GM12864 (cell line): Measurements from ENCODE around the gene MPL.

Experiments
- DNase-seq: peaks from one replicate; pipeline ENCODE4 v3.0.0-alpha.2; 2011; ENCODE audit warnings: low read depth
- H3K4me3 ChIP-seq: 2 replicates; pipeline ENCODE4 v1.5.1; 2011; ENCODE audit warnings: mild to moderate bottlenecking, low read depth, low read length, control low read depth
- CTCF ChIP-seq: IDR thresholded peaks from 2 replicates; pipeline ENCODE4 v1.5.1; 2011; ENCODE audit warnings: low read depth, mild to moderate bottlenecking, moderate library complexity, low read length, control low read depth, inconsistent platforms; ENCODE audit errors: missing control alignments

Gene MPL

GRCh38 chr1:43312212-43312623 lies 25.4 kb upstream of the MPL start:
- H3K4me3 ChIP-seq: no peak overlapping the region
- TF ChIP-seq CTCF: no peak
- no peak for DNase-seq

GRCh38 chr1:43312663-43313515 lies 24.7 kb upstream of the MPL start:
- H3K4me3 ChIP-seq: no peak overlapping the region
- TF ChIP-seq CTCF: no peak
- no peak for DNase-seq

GRCh38 chr1:43313771-43314170 lies 23.8 kb upstream of the MPL start:
- DNase-seq: no peak
- no peak for TF ChIP-seq CTCF
- no peak overlapping the region for H3K4me3 ChIP-seq

GRCh38 chr1:43314233-43314632 lies 23.4 kb upstream of the MPL start:
- no peak overlapping the region for H3K4me3 ChIP-seq
- no peak for TF ChIP-seq CTCF
- no peak for DNase-seq

- no peak for DNase-seq
- no peak overlapping the region for H3K4me3 ChIP-seq
- TF ChIP-seq CTCF: no peak
These were observed 22.1 kb upstream of the MPL start for GRCh38 chr1:43315481-43315880.

GRCh38 chr1:43315963-43316737 lies 21.5 kb upstream of the MPL start:
- H3K4me3 ChIP-seq: no peak overlapping the region
- no peak for TF ChIP-seq CTCF
- DNase-seq: no peak
